HepG2 (cell line): ENCODE measurements around the gene SLC16A9. TPM values are rescaled to one million over a fixed set of nuclear protein-coding genes. Genes with fewer than 3 reads are reported as not detected.

Source experiments
- ATAC-seq: fragments of 200-7000 bp; cut with Tn5 transposase; 3 replicates; pipeline ENCODE4 v1.9.1; 2020; ENCODE audit warnings: mild to moderate bottlenecking, moderate library complexity
- BruUV-seq: library from RNA; stranded (reverse); fragments of 400-500 nt; replicated peaks from 2 replicates; lab custom pipeline; 2021; lab: Mats Ljungman, UMichigan
- CTCF ChIA-PET: fragments of 300-600 bp; formaldehyde crosslinking; extraction: SDS; loops from one replicate; lab custom pipeline; 2021; ENCODE audit warnings: low total read pairs, inconsistent platforms, low intra/inter-chr PET ratio; lab: Yijun Ruan, JAX
- POLR2A ChIA-PET: fragments of 350-600 bp; sonication (Branson Sonifier 250); formaldehyde crosslinking; loops from one replicate; lab custom pipeline; 2020; ENCODE audit warnings: antibody characterized with exemption, inconsistent platforms; lab: Yijun Ruan, JAX
- DNase-seq: peaks from one replicate; pipeline ENCODE4 v3.0.0-alpha.2; 2015; ENCODE audit warnings: low spot score
- FAIRE-seq: peaks from 3 replicates; lab custom pipeline; 2011; peaks lifted over from hg19 to GRCh38; lab: Jason Lieb, UNC
- H2AFZ ChIP-seq: one replicate; pipeline ENCODE4 v1.6.1; 2011; ENCODE audit warnings: low read length, inconsistent platforms
- H3K27ac ChIP-seq: fragments of 300-600 bp; 3 replicates; pipeline ENCODE4 v1.8.0; 2011; ENCODE audit warnings: mixed run types, mild to moderate bottlenecking, mixed read lengths, low read length, inconsistent platforms; ENCODE audit not compliant: insufficient read depth; ENCODE audit errors: extremely low read length
- H3K27me3 ChIP-seq, 2 experiments: fragments of 200-600 bp in 1 of 2; 2 replicates in 1 of 2; 3 replicates in 1 of 2; pipeline versions ENCODE4 v1.6.0 to v1.8.0; 2011; ENCODE audit warnings: low read length in 2 of 2, mild to moderate bottlenecking in 2 of 2, moderate library complexity in 2 of 2, inconsistent platforms in 1 of 2; ENCODE audit not compliant: insufficient read depth in 2 of 2, control insufficient read depth in 1 of 2
- H3K36me3 ChIP-seq, 2 experiments: fragments of 200-600 bp in 1 of 2; replicated peaks in 1 of 2; 2 replicates in 1 of 2; 3 replicates in 1 of 2; pipeline versions ENCODE4 v1.5.1 to v1.8.0; 2011; ENCODE audit warnings: low read length in 2 of 2, inconsistent platforms in 1 of 2; ENCODE audit not compliant: insufficient read depth in 2 of 2, control insufficient read depth in 1 of 2
- H3K4me1 ChIP-seq: 2 replicates; pipeline ENCODE4 v1.5.1; 2012; ENCODE audit warnings: low read length, inconsistent platforms; ENCODE audit not compliant: insufficient read depth
- H3K4me2 ChIP-seq: 2 replicates; pipeline ENCODE4 v1.6.0; 2011; ENCODE audit warnings: low read depth, low read length, inconsistent platforms
- H3K4me3 ChIP-seq, 3 experiments: fragments of 200-600 bp in 1 of 3; sonication (generic), shearing (Covaris generic) in 1 of 3; replicated peaks in 1 of 3; 2 replicates each; pipeline ENCODE4 v1.5.1; 2011 to 2016; ENCODE audit warnings: low read length in 3 of 3, inconsistent platforms in 2 of 3, low read depth in 2 of 3, mild to moderate bottlenecking in 2 of 3, control low read depth in 1 of 3, mixed read lengths in 1 of 3; ENCODE audit not compliant: insufficient read depth in 1 of 3
- H3K79me2 ChIP-seq: one replicate; pipeline ENCODE4 v1.6.1; 2011; ENCODE audit warnings: low read length, inconsistent platforms; ENCODE audit not compliant: insufficient read depth
- H3K9ac ChIP-seq: 2 replicates; pipeline ENCODE4 v1.6.0; 2011; ENCODE audit warnings: mild to moderate bottlenecking, low read depth, low read length, inconsistent platforms; ENCODE audit not compliant: insufficient read depth
- H3K9me3 ChIP-seq: 2 replicates; pipeline ENCODE4 v1.5.1; 2012; ENCODE audit warnings: mild to moderate bottlenecking, low read length
- H4K20me1 ChIP-seq: 2 replicates; pipeline ENCODE4 v1.6.0; 2011; ENCODE audit warnings: inconsistent platforms, mild to moderate bottlenecking, low read length, moderate library complexity; ENCODE audit not compliant: insufficient read depth
- CEBPB ChIP-seq: IDR thresholded peaks from 2 replicates; pipeline ENCODE4 v1.6.1; 2011; ENCODE audit warnings: low read depth, low read length, improper control_type of control experiment, borderline replicate concordance
- FOXC1 ChIP-seq: sonication (generic); formaldehyde crosslinking; IDR thresholded peaks from 2 replicates; pipeline ENCODE4 v1.8.0; 2022; ENCODE audit warnings: mild to moderate bottlenecking, missing genetic modification reagents, borderline replicate concordance
- IKZF4 ChIP-seq: sonication (generic); formaldehyde crosslinking; IDR thresholded peaks from 2 replicates; pipeline ENCODE4 v1.5.1; 2020; ENCODE audit warnings: borderline replicate concordance, mild to moderate bottlenecking, low read depth, missing genetic modification reagents; ENCODE audit errors: not compliant biosample characterization
- UBTF ChIP-seq: sonication (generic); formaldehyde crosslinking; IDR thresholded peaks from 2 replicates; pipeline ENCODE4 v1.4.0; 2020; ENCODE audit warnings: mild to moderate bottlenecking, missing genetic modification reagents
- ZKSCAN8 ChIP-seq: IDR thresholded peaks from 2 replicates; pipeline ENCODE4 v1.6.1; 2016; ENCODE audit warnings: borderline replicate concordance, missing genetic modification reagents, missing compliant biosample characterization
- ZNF431 ChIP-seq: sonication (generic); formaldehyde crosslinking; IDR thresholded peaks from 2 replicates; pipeline ENCODE4 v1.9.0; 2022; ENCODE audit warnings: missing genetic modification reagents, low read depth, mild to moderate bottlenecking, borderline replicate concordance
- WGBS: methylation state at CpG from one replicate; pipeline ENCODE4 v1.1.6; 2017; ENCODE audit warnings: low lambda C conversion rate; 5-methylcytosine and 5-hydroxymethylcytosine counted together
- in situ Hi-C: cut with HindIII; loops from 2 replicates; pipeline ENCODE4 v1.10.0; 2017; ENCODE audit warnings: low pct_unique_long_range_greater_than_20kb; ENCODE audit not compliant: extremely low pct_ligation_motif_present
- intact Hi-C: fragments of 100-400 bp; cut with micrococcal nuclease; formaldehyde crosslinking; loops from one replicate; pipeline ENCODE4 v1.10.0; 2022; ENCODE audit not compliant: unreplicated experiment
- polyA plus RNA-seq, 8 experiments: library from polyadenylated mRNA; depleted of rRNA in 3 of 8; stranded (reverse) in 7 of 8; unstranded in 1 of 8; fragments of >200 nt; fragmentation: Illumina TruSeq in 4 of 8; extraction: Trizol in 4 of 8; gene quantifications; 2 replicates each; pipeline versions ENCODE4 v1.2.1 to v1.2.3, GENCODE V29; 2011 to 2016; ENCODE audit warnings: low read depth in 4 of 8, missing spikeins in 1 of 8, mixed read lengths in 1 of 8; ENCODE audit not compliant: insufficient read depth in 1 of 8
- total RNA-seq, 5 experiments: library from RNA; depleted of rRNA; stranded (reverse); fragments of >200 nt; fragmentation: Illumina TruSeq; extraction: Trizol; gene quantifications; 2 replicates each; pipeline ENCODE4 v1.2.3, GENCODE V29; 2016; ENCODE audit warnings: low read depth in 1 of 5

Gene SLC16A9
- total and polyA plus RNA-seq, 2 of the 13 experiments (the other 11 are each of a cell fraction or from before 2014, with no cell fraction given) = 0.01 to 0.09 TPM

- no peak for TF ChIP-seq CEBPB
- TF ChIP-seq FOXC1 (CRISPR knock-in tag) = no peak
- no peak for TF ChIP-seq UBTF (CRISPR knock-in tag)
- TF ChIP-seq ZNF431 (CRISPR knock-in tag) = no peak
- TF ChIP-seq IKZF4 (CRISPR knock-in tag) = no peak
Measured at GRCh38 chr10:59675812-59676211, 33.8 kb downstream of the SLC16A9 start (continued).

DNA sequence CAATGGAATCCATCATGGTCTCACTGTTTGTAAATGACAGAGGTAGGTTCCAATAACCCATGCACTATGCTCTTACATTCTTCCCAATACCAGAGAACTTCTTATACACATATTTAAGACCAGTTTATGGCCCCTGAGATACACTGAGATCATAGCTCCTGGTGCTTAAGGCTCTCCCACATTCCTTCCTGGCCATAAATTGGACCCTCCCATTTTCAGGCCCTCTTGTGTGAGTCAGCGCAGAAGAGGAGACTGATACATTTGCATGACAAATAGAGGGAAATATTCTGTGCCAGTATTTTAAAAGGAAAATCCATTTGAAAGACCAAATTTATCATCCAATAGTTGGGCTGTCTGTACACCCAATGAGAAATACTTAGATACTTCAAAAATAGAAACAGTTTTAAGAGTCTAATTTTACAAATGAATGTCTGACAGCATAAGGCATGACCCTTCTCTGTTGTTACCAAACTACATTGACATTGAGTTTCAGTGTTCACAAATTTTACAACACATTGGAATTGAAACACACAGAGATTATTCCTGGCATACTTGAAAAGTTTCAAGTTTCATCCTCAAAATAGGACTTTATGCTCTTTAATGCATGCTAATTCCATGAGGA is 35.3 kb downstream of the SLC16A9 start:
- intact Hi-C loops = no loop called here
- CTCF ChIA-PET = no interaction called here
- DNase-seq (no peak), FAIRE-seq (no peak), ATAC-seq (no peak)
- POLR2A ChIA-PET = no interaction called here
- Histone ChIP-seq H4K20me1 (no peaks in the 10 kb centered on the region), H3K4me2 (no peak overlapping the region), H3K79me2 (no peaks in the 10 kb centered on the region), H3K4me3 (no peak overlapping the region), H3K9me3 (no peaks in the 10 kb centered on the region), H3K27ac (no peak overlapping the region), H3K27me3 (no peaks in the 10 kb centered on the region), H3K9ac (no peak overlapping the region), H3K36me3 (no peaks in the 10 kb centered on the region), H2AFZ (no peak overlapping the region), H3K4me1 (peaks cover 20% of the 10 kb centered on the region)
- no peak for TF ChIP-seq ZKSCAN8 (CRISPR knock-in tag)
- no TSS peak for BruUV-seq
- WGBS = 100% methylated on average over 1 of the region's 1 CpG
- in situ Hi-C loops = no loop called here
